ENCODE results near the gene CD81.
A peak's percentile ranks its signal among the peaks of the same experiment; 100 is the strongest.
"Not testable (repeated sequence)": the region's sequence is repeated elsewhere in the genome, so short reads cannot be mapped to it uniquely, and the experiment has no call there.

CD81 gene, protein sequence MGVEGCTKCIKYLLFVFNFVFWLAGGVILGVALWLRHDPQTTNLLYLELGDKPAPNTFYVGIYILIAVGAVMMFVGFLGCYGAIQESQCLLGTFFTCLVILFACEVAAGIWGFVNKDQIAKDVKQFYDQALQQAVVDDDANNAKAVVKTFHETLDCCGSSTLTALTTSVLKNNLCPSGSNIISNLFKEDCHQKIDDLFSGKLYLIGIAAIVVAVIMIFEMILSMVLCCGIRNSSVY

DNA sequence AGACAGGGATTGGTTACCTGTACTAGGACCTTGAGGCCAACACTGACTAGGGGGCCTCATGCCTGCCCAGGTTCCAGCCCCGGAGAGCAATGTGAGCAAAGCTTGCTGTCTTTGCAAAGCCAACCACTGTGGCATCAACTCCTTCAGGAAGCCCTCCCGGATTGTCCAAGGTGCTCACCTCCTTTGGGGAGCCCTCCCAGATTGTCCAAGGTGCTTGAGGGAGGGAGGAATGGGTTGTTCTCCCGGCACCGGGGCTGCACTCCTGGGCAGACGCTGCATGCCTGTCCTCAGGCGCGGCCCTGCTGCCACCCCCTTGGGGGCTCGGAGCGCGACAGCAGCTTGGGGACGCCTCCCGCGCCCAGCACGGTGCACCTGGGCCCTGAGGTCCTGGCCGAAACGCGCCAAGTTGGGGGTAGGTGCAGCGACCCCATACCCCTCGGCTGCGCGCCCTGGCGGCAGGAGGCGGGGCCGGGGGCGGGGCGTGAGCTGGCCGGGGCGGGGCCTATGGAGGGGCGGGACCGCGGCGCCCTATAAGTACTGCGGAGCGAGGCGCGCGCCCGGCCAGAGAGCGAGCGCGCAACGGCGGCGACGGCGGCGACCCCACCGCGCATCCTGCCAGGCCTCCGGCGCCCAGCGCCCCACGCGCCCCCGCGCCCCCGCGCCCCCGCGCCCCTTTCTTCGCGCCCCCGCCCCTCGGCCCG is at the start of gene CD81:
TSS of gene CD81 (plus strand) at position 560 of the 701 bp plus-strand sequence. CDS start 240 bp downstream, outside the sequence.
- no peak for DNase-seq

DNA sequence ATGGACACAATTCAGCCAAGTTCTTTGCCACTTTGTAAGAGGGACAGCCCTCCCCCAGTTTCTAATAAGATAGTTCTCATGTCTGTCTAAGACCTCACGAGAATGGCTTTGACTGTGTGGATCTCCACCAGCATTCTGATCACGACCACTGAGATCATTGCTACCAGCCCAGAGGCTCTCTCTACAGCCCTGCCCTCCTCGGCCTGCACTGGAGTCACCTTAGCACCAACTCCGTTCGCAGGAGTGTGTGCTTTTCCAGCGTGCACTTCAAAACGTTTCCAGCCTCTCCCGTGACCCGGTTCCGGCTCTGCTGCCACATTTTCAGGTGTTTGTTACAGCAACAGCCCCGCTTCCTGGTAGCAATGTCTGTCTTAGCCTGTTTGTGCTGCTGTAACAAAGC is 49.1 kb upstream of the CD81 start:
- no peak for DNase-seq

DNA sequence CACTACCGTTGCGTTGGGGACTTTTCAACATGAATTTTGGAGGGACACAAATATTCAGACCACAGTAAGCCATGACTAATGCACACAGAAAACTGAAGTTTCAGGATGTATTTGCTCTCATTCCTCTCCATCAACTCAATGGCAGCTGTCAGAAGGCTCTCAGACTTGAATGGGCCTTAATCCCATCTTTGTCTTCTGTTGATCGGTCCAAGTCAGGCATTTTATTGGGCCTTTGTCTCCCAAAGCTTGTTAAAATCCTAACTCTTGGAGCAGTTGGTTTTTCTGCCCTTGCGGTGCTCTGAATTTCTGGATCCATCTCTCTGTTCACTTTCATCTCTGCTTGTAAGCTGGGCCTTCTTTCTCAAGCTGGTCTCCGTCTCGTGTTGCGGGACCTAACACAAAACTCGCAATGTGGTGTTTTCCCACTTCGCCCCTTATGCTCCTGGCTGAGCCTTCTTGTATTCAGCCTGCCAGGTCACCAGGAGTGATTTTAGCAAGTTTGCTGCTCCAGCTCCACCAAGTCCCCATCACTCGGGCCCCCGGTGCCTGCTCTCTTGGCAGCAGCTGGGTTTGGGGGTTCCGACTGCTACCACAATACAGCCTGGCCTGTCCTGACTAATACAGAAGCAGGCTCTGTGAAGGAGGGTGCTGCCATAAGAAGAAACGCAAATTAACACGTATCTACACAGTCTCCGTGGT is 48.3 kb upstream of the CD81 start:
- DNase-seq = no peak

DNA sequence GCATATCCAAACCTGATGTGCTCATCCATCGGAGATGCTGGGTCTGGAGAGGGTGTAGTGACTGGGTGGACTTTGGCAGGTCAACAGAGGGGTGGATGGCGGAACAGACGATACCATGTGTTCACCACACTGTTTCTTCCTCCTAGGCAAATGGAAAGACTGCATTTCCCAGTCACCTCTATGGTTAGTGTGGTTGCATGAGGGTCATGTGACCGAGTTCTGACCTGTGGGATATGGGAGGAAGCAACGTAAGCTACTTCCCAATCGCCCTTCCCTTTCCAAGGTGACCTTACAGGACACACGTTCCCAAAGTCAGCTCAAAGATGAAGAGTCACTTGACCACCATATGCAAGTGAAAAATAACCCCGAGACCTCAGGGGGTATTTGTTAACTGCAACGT is 47.6 kb upstream of the CD81 start:
- DNase-seq = no peak

DNA sequence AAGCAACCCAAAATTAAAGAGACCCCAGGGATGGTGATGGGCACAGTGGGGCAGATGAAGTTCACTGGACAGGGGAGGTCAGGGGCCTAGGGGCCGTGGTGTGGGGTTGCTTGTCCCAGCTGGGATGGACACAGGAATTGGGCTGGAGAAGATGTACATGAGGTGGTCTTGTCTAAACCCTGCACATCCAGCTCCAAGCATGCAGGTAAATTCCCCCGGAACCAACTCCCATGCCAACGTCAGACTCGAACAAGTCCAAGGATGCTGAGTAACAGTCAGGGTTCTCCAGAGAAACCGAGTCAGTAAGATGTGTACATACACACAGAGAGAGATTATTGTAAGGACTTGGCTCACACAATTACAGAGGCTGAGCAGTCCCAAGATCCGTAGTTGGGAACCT is 46.4 kb upstream of the CD81 start:
- DNase-seq = no peak

DNA sequence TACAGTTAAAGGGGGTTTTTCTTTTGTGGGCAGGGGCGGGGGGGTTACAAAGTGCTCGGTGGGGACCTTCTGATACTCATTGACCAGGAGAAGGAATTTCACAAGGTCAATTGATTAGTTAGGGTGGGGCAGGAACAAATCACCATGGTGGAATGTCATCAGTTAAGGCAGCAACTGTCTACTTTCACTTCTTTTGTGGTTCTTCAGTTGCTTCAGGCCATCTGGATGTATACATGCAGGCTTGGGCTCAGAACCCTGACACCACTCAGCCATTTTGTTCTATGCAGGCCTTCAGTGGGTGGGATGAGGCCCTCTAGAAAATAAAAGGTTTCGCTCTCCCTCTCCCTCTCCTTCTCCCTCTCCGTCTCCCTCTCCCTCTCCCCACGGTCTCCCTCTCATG is 45.7 kb upstream of the CD81 start:
- DNase-seq = no peak

DNA sequence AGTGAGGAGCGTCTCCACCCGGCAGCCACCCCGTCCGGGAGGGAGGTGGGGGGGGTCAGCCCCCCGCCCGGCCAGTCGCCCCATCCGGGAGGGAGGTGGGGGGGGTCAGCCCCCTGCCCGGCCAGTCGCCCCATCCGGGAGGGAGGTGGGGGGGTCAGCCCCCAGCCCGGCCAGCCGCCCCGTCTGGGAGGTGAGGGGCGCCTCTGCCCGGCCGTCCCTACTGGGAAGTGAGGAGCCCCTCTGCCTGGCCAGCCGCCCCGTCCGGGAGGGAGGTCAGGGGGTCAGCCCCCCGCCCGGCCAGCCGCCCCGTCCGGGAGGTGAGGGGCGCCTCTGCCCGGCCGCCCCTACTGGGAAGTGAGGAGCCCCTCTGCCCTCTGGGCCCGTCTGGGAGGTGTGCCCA is 44.5 kb upstream of the CD81 start:
- not testable (repeated sequence) for DNase-seq

DNA sequence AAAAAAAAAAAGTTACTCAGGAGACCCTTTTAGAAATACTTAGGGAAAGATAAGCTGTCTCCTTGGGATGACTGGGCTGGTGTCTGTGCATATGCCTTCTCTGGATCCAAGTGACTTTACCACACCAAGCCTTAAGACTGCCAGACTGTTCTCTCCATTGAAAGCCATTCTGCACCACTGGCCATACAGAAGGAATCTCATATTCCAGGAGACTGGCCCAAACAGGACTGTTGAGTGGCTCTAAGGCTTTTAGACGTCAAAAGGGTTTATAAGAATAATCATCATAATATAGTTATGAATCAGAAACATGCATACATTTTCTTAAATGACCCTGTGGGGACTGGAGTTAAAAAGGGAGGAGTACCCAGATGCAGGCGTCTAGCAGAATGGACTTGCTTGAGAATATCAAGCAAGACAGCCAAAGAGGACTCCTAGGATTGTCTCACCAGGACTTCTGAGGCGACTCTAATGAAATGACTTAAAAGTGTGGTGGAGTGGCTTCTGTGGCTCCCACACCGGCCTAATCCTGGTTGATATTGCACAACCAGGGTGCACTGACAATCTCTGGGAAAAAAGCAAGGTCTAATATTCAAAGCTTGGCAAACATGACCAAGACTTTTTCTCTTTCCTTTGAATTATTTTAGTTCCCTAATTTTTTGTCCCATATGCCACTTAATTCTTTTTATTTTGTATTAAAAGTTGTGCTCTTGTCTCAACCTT is 43.5 kb upstream of the CD81 start:
- not testable (repeated sequence) for DNase-seq

DNA sequence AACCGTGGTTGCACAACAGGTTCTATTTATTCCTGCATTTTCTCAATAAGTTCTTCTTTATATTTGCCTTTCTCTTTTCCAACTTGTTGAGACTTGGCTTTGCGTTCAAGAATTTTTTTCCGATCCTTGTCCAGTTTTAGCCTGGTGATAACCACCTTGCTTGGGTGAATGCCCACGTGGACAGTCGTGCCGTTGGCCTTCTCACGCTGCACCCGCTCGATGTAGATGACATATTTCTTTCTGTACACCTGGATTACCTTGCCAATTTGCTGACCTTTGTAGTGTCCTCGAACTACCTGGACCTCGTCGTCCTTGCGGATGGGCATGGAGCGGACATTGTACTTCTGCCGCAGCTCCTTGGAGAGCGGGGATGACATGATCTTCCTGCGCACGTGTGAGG is 41.8 kb upstream of the CD81 start:
- not testable (repeated sequence) for DNase-seq

DNA sequence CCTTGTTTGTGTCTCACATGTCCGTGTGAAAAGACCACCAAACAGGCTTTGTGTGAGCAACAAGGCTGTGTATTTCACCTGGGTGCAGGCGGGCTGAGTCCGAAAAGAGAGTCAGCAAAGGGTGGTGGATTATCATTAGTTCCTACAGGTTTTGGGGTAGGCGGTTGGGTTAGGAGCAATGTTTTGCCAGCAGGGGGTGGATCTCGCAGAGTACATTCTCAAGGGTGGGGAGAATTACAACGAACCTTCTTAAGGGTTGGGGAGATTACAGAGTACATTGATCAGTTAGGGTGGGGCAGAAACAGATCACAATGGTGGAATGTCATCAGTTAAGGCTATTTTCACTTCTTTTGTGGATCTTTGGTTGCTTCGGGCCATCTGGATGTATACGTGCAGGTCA is 38.4 kb upstream of the CD81 start:
- peak; percentile 29 for DNase-seq

DNA sequence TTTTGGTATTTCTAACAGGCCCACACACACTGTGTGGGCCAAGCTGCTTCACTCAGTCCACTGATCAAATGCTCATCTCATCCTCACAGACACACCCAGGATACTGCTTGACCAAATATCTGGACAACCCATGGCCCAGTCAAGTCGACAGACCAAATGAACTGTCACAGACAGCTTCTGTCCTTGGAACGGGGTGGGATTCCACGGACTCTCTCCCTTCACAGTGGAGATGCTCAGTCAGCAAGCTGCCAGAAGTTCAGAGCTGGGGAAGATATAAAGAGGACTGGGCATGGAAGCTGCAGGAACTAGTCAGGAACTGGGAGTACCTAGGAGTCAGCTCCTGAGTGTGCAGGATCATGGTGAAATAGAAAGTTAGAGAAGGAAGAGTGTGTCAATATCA is 34.6 kb upstream of the CD81 start:
- DNase-seq = no peak

DNA sequence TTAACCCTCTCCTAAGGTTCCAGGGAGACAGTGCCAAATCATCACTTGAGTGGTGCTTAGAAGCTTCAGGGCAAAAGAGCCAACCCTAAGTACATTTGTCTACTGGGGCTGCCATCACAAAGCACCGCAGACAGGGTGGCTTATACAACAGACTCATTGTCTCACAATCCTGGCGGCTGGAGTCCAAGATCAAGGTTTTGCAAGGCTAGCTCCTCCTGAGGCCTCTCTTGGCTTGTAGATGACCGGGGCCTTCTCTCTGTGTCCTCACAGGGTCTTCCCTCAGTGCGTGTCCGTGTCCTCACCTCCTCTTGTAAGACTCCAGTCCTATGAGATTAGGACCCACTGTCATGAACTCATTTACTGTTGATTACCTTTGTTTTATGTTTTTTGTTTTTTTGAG is 34.1 kb upstream of the CD81 start:
- no peak for DNase-seq

DNA sequence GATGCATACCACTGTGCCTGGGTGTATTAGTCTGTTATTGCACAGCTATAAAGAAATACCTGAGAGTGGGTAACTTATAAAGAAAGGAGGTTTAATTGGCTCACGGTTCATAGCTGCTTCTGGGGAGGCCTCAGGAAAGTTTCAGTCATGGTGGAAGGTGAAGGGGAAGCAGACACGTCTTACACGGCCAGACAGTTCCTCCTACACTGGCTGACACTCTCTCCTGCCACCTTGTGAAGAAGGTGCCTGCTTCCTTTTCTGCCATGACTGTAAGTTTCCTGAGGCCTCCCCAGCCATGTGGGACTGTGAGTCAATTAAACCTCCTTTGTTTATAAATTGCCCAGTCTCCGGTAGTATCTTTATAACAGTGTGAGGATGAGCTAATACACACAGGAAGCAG is 33.6 kb upstream of the CD81 start:
- no peak for DNase-seq

DNA sequence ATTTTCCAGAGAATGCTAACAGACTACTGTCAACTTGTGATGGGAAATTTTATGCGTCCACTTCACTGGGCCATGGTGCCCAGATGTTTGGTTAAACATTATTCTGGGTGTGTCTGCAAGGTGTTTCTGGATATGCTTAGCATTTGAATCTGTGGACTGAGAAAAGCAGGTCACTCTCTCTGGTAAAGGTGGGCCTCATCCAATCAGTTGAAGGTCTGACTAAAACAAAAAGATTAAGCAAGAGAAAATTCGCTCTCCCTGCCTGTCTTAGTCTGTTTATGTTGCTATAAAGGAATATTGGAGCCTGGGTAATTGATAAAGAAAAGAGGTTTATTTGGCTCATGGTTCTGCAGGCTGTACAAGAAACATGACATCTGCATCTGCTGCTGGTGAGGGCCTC is 32.1 kb upstream of the CD81 start:
- no peak for DNase-seq

DNA sequence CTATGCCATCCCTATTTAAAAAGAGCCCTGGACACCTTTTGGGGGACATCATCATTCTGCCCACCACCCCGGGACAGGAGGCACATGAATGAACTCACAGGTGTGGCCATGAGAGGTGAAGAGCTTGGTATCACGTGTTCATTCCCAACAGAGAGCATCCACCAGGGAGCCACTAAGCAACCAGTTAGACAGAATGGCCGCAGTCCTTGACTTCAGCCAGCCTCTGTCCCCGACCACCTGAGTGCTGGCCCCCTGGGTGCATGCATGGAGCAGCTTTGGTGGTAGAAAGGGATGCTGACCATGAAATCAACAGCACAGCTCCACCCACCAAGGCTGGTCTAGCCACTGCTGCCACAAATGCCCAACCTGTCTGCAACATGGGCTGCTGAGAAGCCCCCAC is 31.1 kb upstream of the CD81 start:
- DNase-seq = no peak

DNA sequence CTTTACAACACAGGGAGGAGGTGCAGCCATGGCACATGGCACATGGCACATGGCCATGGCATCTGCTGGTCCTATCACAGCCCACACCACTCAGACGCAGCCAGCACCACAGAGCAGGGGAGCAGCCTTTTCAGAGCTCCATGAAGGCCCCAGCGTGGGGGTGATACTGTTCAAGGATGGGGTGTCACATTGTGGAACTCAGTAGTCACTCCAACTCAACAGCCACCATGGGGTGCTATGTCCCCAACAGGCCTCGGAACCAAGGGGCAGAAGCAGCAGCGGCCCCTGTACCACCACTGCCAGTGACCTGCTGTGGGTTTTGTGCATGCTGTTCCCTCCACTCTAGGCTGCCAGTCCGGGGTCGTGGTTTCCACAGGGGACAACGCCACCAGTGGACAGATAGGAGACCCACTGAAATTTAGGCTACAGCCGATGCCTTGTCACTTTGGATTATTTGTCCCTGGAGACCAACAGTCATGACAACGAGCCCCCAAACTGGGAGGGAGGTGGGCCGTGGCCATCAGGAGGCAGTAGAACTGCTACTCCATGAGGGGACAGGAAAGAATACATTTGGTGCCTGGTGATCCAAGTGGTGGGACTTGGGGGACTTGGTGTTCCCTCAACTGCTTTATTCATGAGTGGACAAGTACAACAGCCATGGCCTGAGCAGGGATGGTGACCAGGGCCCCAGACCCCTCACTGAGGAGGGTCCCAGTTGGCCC is 30.4 kb upstream of the CD81 start:
- no peak for DNase-seq

DNA sequence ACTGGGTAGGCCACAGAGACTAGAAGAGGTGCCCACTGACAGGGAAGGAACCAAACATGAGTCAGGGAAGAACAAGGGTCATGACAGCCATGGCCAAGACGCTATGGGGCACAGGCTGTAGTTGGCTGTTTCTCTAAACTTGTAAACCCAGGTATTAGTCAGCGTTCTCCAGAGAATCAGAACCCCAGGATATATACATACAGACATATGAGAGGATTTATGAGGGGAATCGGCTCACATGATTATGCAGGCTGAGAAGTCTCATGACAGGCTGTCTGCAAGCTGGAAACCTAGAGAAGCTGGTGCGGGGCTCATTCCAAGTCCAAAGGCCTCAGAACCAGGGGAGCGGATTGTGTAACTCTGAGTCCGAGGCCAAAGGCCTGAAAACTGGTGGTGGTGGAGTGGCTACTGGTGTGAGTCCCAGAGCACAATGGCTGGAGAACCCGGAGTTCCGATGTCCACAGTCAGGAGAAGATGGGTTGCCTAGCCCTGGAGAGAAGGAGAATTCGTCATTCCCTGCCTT is 29.7 kb upstream of the CD81 start:
- DNase-seq = no peak

DNA sequence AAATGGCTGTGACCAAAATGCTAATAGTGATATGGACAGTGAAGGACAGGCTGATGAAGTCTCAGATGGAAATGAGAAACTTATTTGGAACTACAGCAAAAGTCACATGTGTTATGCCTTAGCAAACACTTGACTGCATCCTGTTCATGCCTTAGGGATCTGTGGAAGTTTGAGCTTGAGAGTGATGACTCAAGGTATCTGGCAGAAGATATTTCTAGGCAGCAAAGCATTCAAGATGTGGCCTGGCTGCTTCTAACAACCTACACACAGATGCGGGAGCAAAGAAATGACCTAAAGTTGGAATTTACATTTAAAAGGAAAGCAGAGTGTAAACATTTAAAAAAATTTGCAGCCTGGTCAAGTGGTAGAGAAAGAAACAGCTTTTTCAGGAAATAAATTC is 28.1 kb upstream of the CD81 start:
- DNase-seq = no peak

DNA sequence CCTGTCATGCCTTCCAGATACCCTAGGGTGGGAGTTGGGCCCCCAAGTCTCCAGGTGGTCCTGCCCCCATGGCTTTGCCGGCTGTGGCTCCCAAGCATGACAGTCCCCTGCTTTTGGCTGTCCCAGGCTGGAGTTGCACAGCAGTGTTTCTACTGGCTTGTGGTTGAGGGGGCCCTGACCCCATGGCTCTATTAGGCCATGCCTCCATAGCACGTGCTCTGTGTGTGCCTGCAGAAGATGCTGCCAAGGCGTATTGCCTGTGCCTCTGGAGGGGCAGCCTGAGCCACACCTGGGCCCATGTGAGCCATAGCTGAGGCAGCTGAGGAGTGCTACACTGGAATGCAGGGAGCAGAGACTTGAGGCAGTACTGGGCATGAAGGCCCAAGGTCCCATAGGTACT is 25.4 kb upstream of the CD81 start:
- no peak for DNase-seq

DNA sequence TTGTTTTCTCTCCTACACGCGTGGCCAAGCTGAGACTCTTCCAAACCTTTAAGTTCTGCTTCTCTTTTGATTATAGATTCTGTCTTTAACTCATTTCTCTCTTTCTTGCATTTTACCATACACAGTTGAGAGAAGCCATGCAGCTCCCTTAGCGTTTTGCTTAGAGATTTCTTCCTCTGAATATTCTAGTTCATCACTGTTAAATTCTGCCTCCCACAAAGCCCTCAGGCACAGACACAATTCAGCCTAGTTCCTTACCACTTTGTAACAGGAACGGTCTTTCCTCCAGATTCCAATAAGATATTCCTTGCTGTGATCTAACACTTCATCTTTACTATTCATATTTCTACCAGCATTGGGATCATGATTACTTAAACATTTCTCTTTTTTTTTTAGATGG is 24.7 kb upstream of the CD81 start:
- DNase-seq = no peak

DNA sequence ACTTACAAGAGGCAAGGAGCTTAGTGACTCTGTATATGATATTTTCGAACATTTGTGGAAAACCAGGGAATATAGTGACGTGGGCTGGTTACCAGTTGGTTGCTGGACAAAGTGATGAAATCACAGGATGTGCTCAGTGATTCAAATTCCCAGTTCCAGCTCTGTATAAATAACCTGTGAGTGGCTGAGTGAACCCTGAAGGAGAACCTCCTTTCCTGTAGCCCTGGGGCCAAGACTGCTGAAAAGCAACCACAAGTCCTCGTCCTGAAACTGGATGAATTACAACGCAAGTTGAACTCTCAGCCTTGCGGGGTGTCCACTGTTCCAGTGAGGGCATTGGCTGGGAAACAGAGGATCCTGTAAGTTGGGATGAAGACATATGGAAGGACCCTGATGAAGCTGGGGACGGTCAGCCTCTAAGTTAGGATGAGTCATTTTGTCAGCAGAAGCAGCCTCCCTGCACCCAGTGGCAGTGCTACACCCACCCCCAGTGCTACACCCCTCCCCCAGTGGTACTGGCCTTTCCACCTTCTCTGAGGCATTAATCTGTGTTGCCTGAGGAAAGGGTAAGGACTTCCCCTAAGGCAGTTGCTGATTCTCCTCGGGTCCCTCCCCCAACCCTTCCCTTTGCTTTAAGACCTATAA is 22.0 kb upstream of the CD81 start:
- no peak for DNase-seq

DNA sequence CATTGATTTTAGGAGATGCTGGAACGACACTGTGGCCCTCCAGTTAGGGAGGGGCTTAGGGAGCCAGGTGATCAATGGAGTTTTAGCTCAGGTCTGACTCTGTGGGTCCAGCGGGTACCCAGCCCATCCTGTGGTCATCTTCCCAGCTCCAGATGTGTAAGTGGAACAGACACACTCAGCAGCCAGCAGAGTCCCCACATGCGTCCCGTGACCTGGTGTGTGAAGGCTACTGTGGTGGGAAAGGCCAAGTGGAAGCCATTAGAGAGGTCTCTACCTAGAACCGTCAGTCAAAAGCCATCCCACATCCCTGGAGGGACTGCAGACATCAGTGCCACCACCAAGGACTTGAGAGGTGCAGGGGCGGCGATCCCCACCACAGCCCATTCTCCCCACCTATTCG is 19.9 kb upstream of the CD81 start:
- DNase-seq = no peak

Data from hematopoietic multipotent progenitor cell treated with erythropoietin and hydrocortisone succinate and interleukin-3 and kit ligand, for 8 days (in vitro differentiated cells).